ENCODE measurements around the gene RNASE1.
"Not testable (repeated sequence)": the region's sequence is repeated elsewhere in the genome, so short reads cannot be mapped to it uniquely, and the experiment has no call there.

The RNASE1 gene

GRCh38 chr14:20774258-20774824 lies 28.3 kb downstream of the RNASE1 start:
- DNase-seq: no peak
- Histone ChIP-seq H3K9me3 (ENCODE audit: severe bottlenecking) (no peaks in the 10 kb centered on the region), H3K36me3 (no peaks in the 10 kb centered on the region), H3K4me3 (ENCODE audit: low read depth, low read length) (no peak overlapping the region), H3K27ac (no peak overlapping the region), H3K27me3 (ENCODE audit: insufficient read depth, low read depth, severe bottlenecking) (peaks cover 82% of the 10 kb centered on the region)
- TF ChIP-seq CTCF (IDR thresholded peaks at IDR 0.05; ENCODE audit: low read depth, low read length): no peak

- H3K27ac ChIP-seq: no peak overlapping the region
- no peak for TF ChIP-seq CTCF (IDR thresholded peaks at IDR 0.05; ENCODE audit: low read depth, low read length)
- no peak for DNase-seq
These were observed 30.0 kb downstream of the RNASE1 start for GRCh38 chr14:20772650-20773049.

GRCh38 chr14:20769421-20769820 lies 33.2 kb downstream of the RNASE1 start:
- H3K9me3 ChIP-seq (ENCODE audit: severe bottlenecking): peaks cover 2% of the 10 kb centered on the region
- no peak for TF ChIP-seq CTCF (IDR thresholded peaks at IDR 0.05; ENCODE audit: low read depth, low read length)
- peaks cover 85% of the 10 kb centered on the region for H3K27me3 ChIP-seq (ENCODE audit: insufficient read depth, low read depth, severe bottlenecking)
- no peak for DNase-seq
- no peaks in the 10 kb centered on the region for H3K36me3 ChIP-seq
- H3K4me3 ChIP-seq (ENCODE audit: low read depth, low read length): no peak overlapping the region
- H3K27ac ChIP-seq: no peak overlapping the region

More at GRCh38 chr14:20772650-20773049, 30.0 kb downstream of the RNASE1 start:
- H3K36me3 ChIP-seq: no peaks in the 10 kb centered on the region
- H3K9me3 ChIP-seq (ENCODE audit: severe bottlenecking): no peaks in the 10 kb centered on the region
- H3K27me3 ChIP-seq (ENCODE audit: insufficient read depth, low read depth, severe bottlenecking): peaks cover 87% of the 10 kb centered on the region
- H3K4me3 ChIP-seq (ENCODE audit: low read depth, low read length): no peak overlapping the region

GRCh38 chr14:20768593-20768892 lies 34.1 kb downstream of the RNASE1 start:
- Histone ChIP-seq H3K4me3 (ENCODE audit: low read depth, low read length) (no peak overlapping the region), H3K27ac (no peak overlapping the region), H3K27me3 (ENCODE audit: insufficient read depth, low read depth, severe bottlenecking) (peaks cover 85% of the 10 kb centered on the region), H3K9me3 (ENCODE audit: severe bottlenecking) (peaks cover 2% of the 10 kb centered on the region), H3K36me3 (no peaks in the 10 kb centered on the region)
- no peak for TF ChIP-seq CTCF (IDR thresholded peaks at IDR 0.05; ENCODE audit: low read depth, low read length)
- DNase-seq: no peak

GRCh38 chr14:20760950-20761349 lies 41.7 kb downstream of the RNASE1 start:
- H3K27me3 ChIP-seq (ENCODE audit: insufficient read depth, low read depth, severe bottlenecking): peaks cover 79% of the 10 kb centered on the region
- H3K9me3 ChIP-seq (ENCODE audit: severe bottlenecking): peaks cover 2% of the 10 kb centered on the region
- DNase-seq: no peak
- TF ChIP-seq CTCF (IDR thresholded peaks at IDR 0.05; ENCODE audit: low read depth, low read length): no peak
- H3K27ac ChIP-seq: no peak overlapping the region
- no peak overlapping the region for H3K4me3 ChIP-seq (ENCODE audit: low read depth, low read length)
- H3K36me3 ChIP-seq: no peaks in the 10 kb centered on the region

- DNase-seq; H3K27ac ChIP-seq; H3K36me3 ChIP-seq; H3K4me3 ChIP-seq (ENCODE audit: low read depth, low read length); H3K9me3 ChIP-seq (ENCODE audit: severe bottlenecking): not testable (repeated sequence)
- peaks cover 76% of the 10 kb centered on the region for H3K27me3 ChIP-seq (ENCODE audit: insufficient read depth, low read depth, severe bottlenecking)
These were observed 43.2 kb downstream of the RNASE1 start for GRCh38 chr14:20759465-20759864.
